ENCODE results near the gene UNC119. TPM values are rescaled to one million over a fixed set of nuclear protein-coding genes. Genes with fewer than 3 reads are reported as not detected.

Gene UNC119
- total and polyA plus RNA-seq, 4 donors = 14.0 to 20.0 (median 16.1) TPM

DNA sequence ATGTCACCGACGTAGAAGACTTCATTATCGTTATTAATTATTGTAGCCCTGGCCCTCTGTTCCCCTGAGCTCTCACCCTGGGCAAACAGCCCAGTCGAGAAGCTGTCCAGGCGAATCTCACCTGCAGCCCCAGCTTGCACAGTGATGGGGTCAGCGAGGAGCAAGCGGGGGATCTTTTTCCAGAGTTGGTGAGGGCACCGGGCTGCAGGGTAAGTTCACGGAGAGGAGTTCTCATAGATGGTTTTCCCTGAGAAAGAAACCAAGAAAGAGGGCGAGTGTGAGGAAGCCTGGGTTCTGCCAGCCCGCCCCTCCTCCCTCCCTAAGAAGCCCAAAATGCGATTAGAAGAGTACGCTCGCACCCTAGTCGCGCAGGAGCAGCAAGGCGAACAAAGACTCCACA lies 46.0 kb upstream of the UNC119 start:
- no peaks in the 10 kb centered on the region for H3K9me3 ChIP-seq (ENCODE audit: control insufficient read depth in 4 of 4, low read length in 3 of 4)
- TF ChIP-seq NR2F2 (IDR thresholded peaks at IDR 0.05) (no peak), FOXA2 (IDR thresholded peaks at IDR 0.05) (no peak), HNF4A (conservative IDR thresholded peaks at IDR 0.05) (no peak), RXRA (IDR thresholded peaks at IDR 0.05) (no peak), SP1 (IDR thresholded peaks at IDR 0.05) (no peak), HNF4G (IDR thresholded peaks at IDR 0.05) (no peak), EGR1 (IDR thresholded peaks at IDR 0.05; ENCODE audit: low read depth in 2 of 2) (no peak), FOXA1 (IDR thresholded peaks at IDR 0.05) (no peak), RAD21 (IDR thresholded peaks at IDR 0.05) (no peak), JUND (IDR thresholded peaks at IDR 0.05) (no peak), YY1 (IDR thresholded peaks at IDR 0.05) (no peak), GABPA (IDR thresholded peaks at IDR 0.05 in 1 of 2, conservative IDR thresholded peaks at IDR 0.05 in 1 of 2) (no peak)
- TF ChIP-seq, protein P1, sequence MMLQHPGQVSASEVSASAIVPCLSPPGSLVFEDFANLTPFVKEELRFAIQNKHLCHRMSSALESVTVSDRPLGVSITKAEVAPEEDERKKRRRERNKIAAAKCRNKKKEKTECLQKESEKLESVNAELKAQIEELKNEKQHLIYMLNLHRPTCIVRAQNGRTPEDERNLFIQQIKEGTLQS (IDR thresholded peaks at IDR 0.05) = no peak
- TF ChIP-seq, protein P2, sequence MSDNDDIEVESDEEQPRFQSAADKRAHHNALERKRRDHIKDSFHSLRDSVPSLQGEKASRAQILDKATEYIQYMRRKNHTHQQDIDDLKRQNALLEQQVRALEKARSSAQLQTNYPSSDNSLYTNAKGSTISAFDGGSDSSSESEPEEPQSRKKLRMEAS (IDR thresholded peaks at IDR 0.05) = no peak
- TF ChIP-seq, protein P3, sequence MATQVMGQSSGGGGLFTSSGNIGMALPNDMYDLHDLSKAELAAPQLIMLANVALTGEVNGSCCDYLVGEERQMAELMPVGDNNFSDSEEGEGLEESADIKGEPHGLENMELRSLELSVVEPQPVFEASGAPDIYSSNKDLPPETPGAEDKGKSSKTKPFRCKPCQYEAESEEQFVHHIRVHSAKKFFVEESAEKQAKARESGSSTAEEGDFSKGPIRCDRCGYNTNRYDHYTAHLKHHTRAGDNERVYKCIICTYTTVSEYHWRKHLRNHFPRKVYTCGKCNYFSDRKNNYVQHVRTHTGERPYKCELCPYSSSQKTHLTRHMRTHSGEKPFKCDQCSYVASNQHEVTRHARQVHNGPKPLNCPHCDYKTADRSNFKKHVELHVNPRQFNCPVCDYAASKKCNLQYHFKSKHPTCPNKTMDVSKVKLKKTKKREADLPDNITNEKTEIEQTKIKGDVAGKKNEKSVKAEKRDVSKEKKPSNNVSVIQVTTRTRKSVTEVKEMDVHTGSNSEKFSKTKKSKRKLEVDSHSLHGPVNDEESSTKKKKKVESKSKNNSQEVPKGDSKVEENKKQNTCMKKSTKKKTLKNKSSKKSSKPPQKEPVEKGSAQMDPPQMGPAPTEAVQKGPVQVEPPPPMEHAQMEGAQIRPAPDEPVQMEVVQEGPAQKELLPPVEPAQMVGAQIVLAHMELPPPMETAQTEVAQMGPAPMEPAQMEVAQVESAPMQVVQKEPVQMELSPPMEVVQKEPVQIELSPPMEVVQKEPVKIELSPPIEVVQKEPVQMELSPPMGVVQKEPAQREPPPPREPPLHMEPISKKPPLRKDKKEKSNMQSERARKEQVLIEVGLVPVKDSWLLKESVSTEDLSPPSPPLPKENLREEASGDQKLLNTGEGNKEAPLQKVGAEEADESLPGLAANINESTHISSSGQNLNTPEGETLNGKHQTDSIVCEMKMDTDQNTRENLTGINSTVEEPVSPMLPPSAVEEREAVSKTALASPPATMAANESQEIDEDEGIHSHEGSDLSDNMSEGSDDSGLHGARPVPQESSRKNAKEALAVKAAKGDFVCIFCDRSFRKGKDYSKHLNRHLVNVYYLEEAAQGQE (IDR thresholded peaks at IDR 0.05) = no peak
- TF ChIP-seq, protein P4, sequence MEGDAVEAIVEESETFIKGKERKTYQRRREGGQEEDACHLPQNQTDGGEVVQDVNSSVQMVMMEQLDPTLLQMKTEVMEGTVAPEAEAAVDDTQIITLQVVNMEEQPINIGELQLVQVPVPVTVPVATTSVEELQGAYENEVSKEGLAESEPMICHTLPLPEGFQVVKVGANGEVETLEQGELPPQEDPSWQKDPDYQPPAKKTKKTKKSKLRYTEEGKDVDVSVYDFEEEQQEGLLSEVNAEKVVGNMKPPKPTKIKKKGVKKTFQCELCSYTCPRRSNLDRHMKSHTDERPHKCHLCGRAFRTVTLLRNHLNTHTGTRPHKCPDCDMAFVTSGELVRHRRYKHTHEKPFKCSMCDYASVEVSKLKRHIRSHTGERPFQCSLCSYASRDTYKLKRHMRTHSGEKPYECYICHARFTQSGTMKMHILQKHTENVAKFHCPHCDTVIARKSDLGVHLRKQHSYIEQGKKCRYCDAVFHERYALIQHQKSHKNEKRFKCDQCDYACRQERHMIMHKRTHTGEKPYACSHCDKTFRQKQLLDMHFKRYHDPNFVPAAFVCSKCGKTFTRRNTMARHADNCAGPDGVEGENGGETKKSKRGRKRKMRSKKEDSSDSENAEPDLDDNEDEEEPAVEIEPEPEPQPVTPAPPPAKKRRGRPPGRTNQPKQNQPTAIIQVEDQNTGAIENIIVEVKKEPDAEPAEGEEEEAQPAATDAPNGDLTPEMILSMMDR (IDR thresholded peaks at IDR 0.05; ENCODE audit: low read depth, low read length, missing input control) = no peak
- TF ChIP-seq, protein P5, sequence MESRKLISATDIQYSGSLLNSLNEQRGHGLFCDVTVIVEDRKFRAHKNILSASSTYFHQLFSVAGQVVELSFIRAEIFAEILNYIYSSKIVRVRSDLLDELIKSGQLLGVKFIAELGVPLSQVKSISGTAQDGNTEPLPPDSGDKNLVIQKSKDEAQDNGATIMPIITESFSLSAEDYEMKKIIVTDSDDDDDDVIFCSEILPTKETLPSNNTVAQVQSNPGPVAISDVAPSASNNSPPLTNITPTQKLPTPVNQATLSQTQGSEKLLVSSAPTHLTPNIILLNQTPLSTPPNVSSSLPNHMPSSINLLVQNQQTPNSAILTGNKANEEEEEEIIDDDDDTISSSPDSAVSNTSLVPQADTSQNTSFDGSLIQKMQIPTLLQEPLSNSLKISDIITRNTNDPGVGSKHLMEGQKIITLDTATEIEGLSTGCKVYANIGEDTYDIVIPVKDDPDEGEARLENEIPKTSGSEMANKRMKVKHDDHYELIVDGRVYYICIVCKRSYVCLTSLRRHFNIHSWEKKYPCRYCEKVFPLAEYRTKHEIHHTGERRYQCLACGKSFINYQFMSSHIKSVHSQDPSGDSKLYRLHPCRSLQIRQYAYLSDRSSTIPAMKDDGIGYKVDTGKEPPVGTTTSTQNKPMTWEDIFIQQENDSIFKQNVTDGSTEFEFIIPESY (IDR thresholded peaks at IDR 0.05) = no peak
- 4% methylated on average over 17 of the region's 17 CpGs for WGBS
- H3K4me3 ChIP-seq (ENCODE audit: low read depth in 1 of 3, low read length in 3 of 3) = peak overlapping the region; percentile 61 to 85 (median 64)
- peak overlapping the region; percentile 28 to 37 for H3K9ac ChIP-seq (ENCODE audit: low read depth in 1 of 2, low read length in 2 of 2)
- peak overlapping the region; percentile 94 to 97 for H3K27ac ChIP-seq (ENCODE audit: low read depth in 1 of 2, low read length in 2 of 2)
- no peaks in the 10 kb centered on the region for H3K27me3 ChIP-seq (ENCODE audit: control insufficient read depth in 4 of 4, insufficient read depth in 4 of 4, low read length in 3 of 4)
- H3K4me1 ChIP-seq (ENCODE audit: control insufficient read depth in 4 of 4, insufficient read depth in 4 of 4, low read length in 3 of 4) = peaks cover 6 to 25% (median 17%) of the 10 kb centered on the region in 4 donors
- H3K36me3 ChIP-seq (ENCODE audit: control insufficient read depth in 4 of 4, insufficient read depth in 3 of 4, low read depth in 1 of 4, low read length in 3 of 4) = no peaks in the 10 kb centered on the region
- DNase-seq (ENCODE audit: low spot score) = no peak
